ENCODE data around the gene UBL4A. TPM values are rescaled to one million over a fixed set of nuclear protein-coding genes. Genes with fewer than 3 reads are reported as not detected.
A peak's percentile ranks its signal among the peaks of the same experiment; 100 is the strongest.
"Not testable (repeated sequence)": the region's sequence is repeated elsewhere in the genome, so short reads cannot be mapped to it uniquely, and the experiment has no call there.

The UBL4A gene
- polyA plus RNA-seq, 3 donors = 25.6 to 33.6 (median 32.1) TPM

DNA sequence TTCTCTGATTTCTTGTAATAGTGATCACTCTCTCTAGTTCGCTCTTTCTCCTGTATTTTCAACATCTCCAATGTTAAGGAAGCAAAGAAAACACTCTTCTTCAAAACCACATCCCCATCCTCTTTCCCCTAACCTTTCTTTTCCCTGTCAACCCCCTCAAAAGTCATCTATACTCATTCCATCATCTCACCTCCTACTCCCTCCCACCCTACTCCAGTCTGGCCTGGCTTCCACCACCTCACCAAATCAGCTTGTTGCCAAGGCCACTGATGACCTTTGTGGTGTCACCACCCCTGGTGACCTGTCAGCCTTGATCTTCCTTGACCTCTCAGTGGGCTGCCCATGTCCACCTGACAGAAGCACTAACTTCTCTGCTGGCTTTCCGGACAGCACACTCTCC is 27.3 kb upstream of the UBL4A start:
- no peak for DNase-seq

DNA sequence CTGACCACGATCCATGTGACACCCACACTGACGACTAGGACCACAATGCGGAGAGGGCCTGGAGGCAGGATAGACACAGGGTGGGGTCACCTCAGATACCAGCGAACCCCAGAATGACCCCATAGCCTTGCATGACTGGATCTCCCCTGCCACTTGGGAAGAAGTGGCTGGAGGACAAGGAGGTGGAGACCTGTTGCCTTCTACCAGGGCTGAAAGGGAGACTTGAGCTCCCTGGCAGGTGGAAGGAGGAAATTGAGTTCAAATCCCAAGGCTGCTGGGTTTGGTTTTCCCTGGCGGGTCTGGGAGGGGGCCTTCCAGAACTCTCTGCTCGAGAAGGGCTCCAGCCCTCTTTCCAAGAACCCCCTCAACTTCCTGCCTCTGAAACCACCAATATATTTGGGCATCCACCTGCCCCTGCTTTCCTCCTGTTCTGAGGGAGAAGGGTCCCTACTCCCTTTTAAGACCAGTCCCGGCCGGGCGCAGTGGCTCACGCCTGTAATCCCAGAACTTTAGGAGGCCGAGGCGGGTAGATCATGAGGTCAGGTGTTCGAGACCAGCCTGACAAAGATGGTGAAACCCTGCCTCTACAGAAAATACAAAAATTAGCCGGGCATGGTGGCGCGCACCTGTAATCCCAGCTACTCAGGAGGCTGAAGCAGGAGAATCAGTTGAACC is 26.6 kb upstream of the UBL4A start:
- DNase-seq = no peak

DNA sequence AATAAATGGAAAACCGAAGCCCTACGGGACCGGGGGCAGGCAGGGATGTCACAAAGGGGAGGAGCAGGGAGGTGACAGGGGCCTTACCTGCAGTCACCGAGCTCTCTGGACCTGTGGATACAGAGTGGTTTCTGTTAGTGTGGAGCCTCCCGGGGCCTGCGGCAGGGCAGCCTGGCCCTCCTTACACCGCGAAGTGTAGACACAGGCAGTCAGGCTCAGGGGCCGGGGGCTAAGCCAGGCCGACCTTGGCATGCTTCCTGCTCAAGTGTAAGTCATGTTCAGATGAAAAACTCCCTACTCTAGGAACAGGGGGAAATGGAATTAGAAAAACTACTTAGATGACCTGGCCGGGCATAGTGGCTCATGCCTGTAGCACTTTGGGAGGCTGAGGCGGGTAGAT is 25.3 kb upstream of the UBL4A start:
- DNase-seq = no peak

DNA sequence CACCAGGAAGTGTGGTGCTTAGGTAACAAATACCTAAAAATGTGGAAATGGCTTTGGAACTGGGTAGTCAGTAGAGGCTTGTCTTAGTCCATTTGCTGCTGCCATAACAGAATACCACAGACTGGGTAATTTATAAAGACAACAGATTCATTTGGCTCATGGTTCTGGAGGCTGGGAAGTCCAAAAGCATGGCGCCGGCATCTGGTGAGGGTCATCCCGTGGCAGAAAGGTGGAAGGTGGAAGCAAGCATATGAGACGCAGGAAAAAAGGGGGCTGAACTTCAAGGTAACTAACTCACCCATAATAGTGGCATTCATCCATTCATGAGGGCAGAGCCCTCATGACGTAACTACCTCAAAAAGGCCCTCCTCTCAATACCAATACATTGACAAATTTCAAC is 23.0 kb upstream of the UBL4A start:
- no peak for DNase-seq

DNA sequence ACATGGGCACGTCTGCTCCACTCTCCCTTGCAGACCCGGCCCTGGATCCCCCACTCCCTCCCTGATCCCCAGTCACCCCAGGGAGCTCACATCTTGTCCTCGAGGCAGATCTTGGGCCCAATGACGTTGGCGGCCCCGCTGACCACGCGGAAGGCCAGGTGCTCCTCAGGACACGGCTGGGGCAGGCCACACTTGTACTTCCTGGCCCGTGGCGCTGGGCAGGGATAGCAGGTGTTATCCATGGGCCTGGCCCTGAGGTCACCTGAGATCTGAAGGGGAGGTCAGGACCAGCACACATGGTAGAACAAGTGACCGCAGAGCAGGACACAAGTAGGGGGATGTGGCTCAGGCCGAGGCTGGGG is 21.9 kb upstream of the UBL4A start:
- no peak for DNase-seq

DNA sequence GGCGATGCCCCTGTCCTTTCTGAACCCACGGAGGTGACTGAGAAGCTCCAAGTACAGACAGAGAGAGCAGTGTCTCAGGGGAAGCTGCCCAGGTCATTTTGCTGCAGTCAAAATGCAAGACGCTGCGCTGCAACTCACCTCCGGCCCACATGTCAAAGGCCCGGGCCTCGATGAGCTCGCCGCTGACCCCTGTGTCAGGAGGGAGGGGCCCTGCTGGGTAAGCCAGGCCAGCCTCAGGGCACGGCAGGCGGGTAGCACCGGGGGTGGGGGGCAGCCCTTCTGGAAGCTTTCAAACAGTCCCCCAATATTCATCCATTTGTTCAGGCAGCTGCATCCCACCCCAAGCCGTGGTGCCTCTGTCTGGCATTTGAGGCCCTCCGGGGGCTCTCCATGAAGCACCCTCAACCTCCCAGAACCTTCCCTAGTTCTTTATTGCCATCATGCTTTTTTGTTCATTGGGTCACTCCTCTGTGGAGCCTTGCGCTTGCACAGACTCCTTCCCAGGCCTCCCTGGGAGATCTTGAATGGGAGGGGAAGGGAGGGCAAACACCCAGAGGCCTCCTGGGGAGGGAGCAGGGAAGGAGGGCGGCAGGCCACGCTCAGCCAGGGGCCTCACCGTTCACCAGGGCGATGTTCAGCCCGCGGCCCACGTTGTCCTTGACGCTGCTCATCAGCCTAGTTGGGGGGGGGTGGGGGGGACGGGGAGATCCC is 21.4 kb upstream of the UBL4A start:
- no peak for DNase-seq

DNA sequence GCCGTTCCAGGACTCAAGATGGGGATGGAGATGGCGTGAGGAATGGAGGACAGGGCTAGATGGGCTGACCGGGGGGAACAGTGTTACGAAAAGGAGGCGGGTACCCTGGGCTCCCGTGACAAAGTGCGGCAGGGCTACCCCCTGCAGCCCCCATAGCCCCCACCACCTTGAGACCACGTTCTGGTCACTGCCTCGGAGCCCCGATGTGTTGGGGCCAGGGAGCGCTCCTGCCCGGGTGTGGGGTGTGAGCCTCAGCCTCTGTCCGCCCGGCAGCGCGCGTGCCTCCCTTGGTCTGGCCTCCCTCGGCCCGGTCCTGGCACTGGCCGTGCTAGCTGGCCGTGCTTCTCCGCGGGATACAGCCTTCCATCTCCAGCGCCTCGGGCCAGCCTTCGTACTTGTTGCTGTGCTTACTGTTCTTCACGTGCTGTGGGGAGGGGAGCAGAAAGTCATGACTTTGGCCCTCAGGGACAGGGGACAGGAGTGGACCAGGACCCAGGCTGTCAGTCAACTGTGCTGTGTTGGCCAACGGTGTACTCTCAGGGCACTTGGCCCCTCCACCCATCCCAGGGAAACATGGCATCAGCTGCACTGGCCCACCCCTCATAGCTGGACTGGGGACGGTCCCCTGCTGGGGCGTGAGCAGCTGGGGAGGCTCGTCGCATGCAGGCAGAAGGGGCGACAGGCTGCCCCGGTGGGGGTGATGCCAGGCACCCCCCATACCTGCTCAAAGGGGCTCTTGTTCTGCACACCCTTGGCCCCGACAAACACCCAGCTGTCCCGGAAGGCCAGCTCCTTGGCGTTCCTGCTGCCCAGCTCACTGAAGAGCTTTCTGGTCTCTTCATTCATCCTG is 20.3 kb upstream of the UBL4A start:
- DNase-seq = no peak

DNA sequence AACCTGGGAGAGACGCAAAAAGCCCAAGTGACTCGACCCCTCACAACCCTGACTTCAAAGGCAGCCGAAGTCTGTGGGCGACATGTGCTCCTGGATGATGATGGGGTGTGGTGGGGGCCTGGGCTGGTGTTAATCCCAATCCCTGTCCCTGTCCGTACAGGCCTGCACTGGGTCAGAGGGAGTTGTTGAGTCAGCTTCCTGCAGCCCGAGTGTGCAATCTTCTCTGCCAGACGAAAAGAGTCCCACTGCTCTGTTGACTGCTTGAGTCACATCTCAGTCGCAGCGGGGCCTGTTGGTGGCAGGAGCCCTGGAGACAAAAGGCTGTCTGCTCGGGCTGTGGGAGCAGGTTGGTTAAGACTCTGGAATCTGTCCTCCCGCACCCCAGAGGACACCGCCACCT is 19.3 kb upstream of the UBL4A start:
- DNase-seq = no peak

DNA sequence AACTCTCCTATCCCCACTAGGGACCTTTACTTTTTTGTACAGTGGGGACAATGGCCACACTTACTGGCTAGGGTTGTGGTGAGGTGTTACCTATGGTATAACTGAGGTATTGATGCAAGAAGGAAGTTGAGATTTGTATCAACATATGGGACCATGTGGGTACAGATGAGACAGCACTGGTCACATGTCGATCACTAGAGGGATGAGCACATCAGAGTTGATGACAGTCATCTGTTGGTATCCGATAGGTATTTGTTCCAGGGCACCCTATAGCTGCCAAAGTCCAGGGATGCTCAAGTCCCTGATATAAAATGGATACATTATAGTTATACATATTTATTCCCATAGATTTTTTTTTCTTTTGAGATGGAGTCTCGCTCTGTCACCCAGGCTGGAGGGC is 16.6 kb upstream of the UBL4A start:
- no peak for DNase-seq

DNA sequence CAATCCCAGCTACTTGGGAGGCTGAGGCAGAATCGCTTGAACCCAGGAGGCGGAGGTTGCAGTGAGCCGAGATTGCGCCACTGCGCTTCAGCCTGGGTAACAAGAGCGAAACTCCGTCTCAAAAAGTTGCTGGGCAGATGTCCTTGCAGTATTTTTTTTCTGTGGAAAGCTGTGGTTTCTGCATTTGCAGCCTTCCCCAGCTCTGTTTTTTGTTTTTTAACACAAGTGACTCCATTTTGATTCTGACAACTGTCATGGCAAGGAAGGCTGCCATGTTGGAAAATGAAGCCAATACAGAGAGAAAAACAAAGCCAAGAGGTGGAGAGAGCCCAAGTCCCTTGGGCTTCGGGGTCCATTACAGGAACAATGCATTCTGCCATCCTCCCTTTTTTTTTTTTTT is 15.7 kb upstream of the UBL4A start:
- DNase-seq = no peak

DNA sequence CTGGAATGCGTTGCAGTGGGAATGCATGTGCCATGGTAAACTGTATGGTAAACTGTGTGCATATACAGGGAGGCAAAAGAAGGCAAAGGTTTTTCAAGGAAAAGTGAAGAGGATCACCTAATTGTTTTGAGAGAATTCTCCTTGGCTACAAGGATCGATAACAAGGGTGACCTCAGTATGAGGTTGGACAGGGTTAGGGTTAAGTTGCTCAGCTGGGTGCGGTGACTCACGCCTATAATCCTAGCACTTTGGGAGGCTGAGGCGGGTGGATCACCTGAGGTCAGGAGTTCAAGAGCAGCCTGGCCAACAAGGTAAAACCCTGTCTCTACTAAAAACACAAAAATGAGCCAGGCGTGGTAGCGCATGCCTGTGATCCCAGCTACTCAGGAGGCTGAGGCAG is 15.0 kb upstream of the UBL4A start:
- DNase-seq = not testable (repeated sequence)

DNA sequence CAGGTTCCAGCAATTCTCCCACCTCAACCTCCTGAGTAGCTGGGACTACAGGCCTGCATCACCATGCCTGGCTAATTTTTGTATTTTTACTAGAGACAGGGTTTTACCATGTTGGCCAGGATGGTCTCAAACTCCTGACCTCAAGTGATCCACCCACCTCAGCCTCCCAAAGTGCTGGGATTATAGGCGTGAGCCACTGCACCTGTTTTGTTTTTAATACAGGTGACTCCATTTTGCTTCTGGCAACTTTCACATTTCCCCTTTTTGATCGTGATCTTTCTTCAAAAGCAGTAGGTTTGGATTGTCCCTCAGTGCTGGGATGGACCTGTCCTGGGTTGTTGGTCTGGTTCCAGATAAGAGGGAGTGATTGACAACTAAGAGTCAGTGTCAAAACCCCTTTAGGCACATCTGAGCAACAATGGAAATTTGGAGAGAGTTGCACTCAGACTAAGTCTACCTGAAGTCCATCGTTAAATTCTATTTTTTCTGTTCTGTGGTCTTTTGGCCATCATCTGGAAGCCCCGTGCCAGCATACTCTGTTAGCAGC is 10.2 kb upstream of the UBL4A start:
- DNase-seq = not testable (repeated sequence)

DNA sequence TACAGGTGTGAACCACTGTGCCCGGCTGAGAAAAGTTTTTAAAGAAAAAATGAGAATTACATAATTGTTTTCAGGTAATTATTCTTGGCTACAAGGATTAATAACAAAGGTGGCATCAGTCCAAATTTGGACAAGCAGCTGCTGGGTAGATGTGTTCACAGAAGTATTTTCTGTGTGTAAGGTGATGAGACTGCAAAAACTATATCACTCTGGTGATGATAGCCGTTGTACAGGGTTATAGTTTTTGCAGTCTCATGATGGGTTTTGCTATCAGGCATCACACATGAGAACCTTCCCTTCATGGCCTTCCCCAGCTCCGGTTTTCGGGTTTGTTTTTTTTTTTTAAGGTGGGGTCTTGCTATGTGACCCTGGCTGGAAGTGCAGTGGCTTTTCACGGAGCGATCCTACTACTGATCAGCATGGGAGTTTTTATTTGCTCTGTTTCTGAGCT is 9.1 kb upstream of the UBL4A start:
- DNase-seq = no peak

DNA sequence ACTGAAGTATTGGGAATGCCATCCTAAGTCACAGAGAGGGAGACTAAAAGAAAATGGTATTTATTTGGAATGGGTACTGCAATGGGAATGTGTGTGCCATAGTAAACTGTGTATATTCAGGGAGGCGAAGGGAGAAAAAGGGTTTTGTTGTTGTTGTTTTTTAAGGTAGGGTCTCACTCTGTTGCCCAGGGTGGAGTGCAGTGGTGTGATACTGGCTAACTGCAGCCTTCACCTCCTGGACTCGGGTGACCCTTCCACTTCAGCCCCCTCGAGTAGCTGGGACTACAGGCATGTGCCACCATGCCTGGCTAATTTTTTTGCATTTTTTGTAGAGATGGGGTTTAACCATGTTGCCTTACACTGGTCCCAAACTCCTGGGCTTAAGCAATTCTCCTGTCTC is 8.3 kb upstream of the UBL4A start:
- DNase-seq = no peak

DNA sequence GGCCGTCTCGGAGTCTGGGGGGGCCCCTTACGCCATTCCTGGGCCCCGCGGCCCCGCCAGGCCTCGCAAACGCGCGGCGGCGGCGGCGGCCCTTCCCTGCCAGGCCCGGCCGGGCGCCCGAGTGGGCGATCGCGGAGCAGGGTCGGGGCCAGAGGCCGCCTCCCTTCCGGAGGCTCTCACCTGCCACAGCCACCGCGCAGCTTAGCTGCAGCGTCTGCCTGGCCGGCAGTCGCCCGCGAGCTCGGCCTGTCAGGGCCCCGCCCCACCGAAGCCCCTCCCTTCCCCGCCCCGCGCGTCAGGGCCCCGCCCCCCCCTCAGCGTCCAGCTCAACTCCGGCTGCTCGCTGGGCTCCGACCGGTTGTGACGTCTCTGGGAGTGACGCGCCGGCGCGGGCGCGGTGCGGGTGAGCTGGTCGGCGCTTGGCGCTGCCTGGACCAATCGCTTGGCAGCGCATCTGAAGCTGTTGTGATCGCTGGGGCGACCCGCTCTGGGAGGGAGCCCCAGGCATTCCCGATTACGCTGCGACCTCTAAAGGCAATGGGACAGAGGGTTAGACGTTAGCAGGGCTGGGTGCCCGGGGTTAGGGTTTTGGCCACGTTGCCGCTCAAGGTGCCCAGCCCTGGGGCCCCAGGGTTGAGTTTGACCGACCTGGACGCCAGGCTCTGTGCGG is 4.1 kb upstream of the UBL4A start, which contains the start of gene SLC10A3:
SLC10A3 (minus strand) TSS at position 216 of the 670 bp plus-strand sequence. CDS start 1,689 bp downstream, outside the sequence.
- peak; percentile 90 for DNase-seq

DNA sequence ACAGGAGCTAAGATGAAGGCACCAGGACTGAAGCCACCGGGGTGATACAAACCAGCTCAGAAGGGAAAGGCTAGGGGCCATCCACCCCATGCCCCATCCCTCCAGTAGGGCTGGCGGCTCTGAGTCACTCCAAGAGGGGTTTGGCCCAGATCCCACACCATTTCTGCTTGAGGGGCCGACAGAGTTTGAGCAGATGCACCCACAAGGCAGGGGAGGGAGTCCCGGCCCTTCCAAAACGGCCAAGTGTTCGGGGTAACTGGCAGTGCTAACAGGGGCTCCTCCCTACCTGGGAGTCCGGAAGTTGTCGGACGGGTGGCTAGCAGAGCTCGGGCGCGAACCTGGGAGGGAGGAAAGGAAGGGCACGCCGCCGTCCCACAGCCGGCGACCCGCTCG is 3.6 kb upstream of the UBL4A start:
- no peak for DNase-seq

DNA sequence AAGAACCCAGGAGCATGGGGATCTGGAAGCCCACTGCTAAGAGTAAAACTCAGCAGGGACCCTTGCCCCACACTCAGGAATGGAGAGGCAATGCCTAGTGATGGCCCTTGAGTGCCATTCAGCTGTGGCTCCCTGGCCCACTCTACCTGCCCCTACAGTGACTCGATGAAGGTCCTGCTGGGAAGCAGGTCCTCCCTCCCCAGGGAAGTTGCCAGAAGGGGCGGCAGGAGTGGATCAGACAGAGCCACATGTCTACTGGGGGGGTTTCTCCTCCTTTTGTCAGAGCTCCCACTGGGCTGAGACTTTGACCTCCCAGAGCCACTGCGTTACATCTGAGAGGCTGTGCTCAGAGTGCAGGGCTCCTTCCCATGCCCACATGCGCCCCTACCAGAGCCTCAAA is 2.8 kb upstream of the UBL4A start:
- no peak for DNase-seq

DNA sequence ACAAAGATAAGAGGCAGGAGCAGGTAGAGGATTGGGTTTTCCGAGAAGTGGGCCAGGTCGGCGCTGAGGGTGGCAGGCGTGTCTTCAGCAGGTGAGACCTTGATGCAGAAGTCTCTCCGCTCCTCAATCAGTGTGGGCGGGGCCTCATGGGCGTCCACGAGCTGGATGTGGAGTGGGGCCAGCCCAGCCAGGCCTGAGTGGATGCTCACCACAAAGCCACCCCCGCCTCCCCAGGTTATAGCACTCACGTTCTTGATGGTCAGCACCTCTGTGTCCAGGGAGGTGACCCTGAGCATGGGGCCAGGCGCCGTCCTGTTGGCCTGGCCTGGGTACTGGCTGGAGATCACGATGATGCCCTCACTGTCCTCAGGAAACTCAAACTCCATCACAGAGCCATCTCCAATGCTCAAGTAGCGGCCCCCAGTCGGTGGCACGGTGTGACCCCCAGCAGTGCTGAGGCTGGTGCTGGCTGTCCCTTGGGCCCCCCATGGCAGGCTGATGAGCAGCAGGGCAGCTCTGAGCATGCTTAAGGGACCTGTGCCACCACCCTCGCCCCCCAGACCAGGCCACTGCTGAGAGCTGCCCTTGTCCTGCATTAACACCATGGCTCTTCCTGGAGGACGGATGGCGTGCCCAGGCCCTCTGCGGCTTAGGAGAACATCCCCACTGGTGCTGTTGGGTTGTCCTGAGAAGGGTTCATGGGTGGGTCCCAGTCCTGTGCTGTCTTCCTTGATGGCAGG is 2.1 kb upstream of the UBL4A start:
- no peak for DNase-seq

DNA sequence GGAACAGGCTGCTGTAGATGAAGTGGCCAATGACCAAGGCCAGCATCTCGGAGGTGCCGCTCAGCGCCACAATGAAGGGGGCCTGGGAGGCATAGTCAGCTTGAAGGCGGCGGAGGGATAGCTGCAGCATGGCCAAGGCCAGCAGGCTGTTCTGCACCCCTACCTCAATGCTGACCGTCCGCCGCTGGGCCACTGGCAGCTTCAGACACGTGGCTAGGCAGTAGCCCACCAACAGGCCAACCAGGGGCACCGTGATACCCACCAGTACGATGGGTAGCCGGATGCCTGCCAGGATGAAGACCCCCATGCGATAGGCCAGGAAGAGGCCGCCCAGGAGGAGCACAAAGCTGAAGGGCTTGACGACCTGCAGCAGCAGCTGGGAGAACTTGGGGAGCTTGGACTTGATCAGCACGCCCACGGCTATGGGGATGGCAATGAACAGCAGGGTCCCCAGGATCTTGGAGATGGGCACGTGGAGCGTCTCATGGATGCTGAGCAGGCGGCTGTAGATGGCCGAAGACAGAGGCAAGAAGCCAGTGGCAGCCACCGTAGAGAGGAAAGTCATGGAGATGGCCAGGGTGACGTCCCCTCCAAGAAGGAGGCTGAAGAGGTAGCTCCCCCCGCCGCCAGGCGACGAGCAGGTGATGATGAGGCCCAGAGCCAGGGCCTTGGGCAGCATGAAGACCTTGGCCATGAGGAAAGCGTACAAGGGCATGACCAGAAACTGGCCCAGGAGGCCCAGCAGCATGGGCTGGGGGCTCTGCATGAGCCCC is 1.3 kb upstream of the UBL4A start:
- no peak for DNase-seq

DNA sequence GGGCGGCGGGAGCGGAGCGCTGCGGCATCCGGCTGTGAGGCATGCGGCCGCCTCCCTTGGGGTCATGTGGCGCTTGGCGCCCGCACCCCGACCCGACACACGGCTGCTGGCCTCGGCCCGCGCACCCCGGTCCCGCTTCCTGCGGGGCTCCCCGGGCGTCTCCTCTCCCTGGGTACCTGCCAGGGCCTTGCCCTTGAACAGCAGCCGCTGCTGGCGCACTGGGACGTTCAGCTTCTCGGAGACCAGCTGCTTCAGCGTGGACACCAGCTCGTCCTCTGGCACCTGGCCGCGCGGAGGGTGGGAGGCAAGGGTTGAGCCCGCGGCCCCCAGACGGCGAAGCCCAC is 391 bp downstream of the UBL4A start:
- DNase-seq = no peak
